Aorta (tissue), 5 donors: ENCODE data around the gene ADM5. TPM values are rescaled to one million over a fixed set of nuclear protein-coding genes. Genes with fewer than 3 reads are reported as not detected.

Source experiments
- ATAC-seq: fragments of 200-7000 bp; cut with Tn5 transposase; one replicate; pipeline ENCODE4 v1.9.1; 2022; ENCODE audit warnings: moderate library complexity; ENCODE audit not compliant: low FRiP score
- DNase-seq, 2 donors: peaks; one replicate each; pipeline ENCODE4 v3.0.0-alpha.2; 2020
- H3K27ac ChIP-seq, 2 donors: one replicate each; pipeline ENCODE4 v1.5.1; 2013; ENCODE audit warnings: low read length in 2 of 2, mild to moderate bottlenecking in 2 of 2, moderate library complexity in 2 of 2, control low read depth in 1 of 2, inconsistent platforms in 1 of 2, low read depth in 1 of 2
- H3K27me3 ChIP-seq, 2 donors: one replicate each; pipeline ENCODE4 v1.6.1; 2013; ENCODE audit warnings: control low read depth in 1 of 2, low read length in 1 of 2, mild to moderate bottlenecking in 1 of 2, moderate library complexity in 1 of 2; ENCODE audit not compliant: insufficient read depth in 2 of 2, control insufficient read depth in 1 of 2
- H3K36me3 ChIP-seq, 2 donors: one replicate each; pipeline ENCODE4 v1.6.1; 2013; ENCODE audit warnings: control low read depth in 1 of 2, low read length in 1 of 2, mild to moderate bottlenecking in 1 of 2; ENCODE audit not compliant: insufficient read depth in 2 of 2, control insufficient read depth in 1 of 2
- H3K4me1 ChIP-seq, 2 donors: one replicate each; pipeline ENCODE4 v1.6.1; 2013; ENCODE audit warnings: low read length in 2 of 2, control low read depth in 1 of 2, mild to moderate bottlenecking in 1 of 2, moderate library complexity in 1 of 2; ENCODE audit not compliant: insufficient read depth in 2 of 2, control insufficient read depth in 1 of 2
- H3K4me3 ChIP-seq, 2 donors: one replicate each; pipeline ENCODE4 v1.5.1; 2013; ENCODE audit warnings: low read length in 2 of 2, control low read depth in 1 of 2, mild to moderate bottlenecking in 1 of 2
- H3K9me3 ChIP-seq: one replicate; pipeline ENCODE4 v1.6.1; 2013; ENCODE audit warnings: mild to moderate bottlenecking, low read length; ENCODE audit not compliant: control insufficient read depth
- WGBS, 2 donors: extraction: QIAGEN DNeasy Blood & Tissue Kit; methylation state at CpG; one replicate each; pipeline ENCODE4 v1.1.7; 2013; 5-methylcytosine and 5-hydroxymethylcytosine counted together
- intact Hi-C, 2 donors: fragments of 100-400 bp; cut with DNase I; formaldehyde crosslinking; loops; one replicate each; pipeline versions ENCODE4 v1.14.2 to v1.15.0; 2022
- polyA plus RNA-seq, 2 donors: library from polyadenylated mRNA; stranded (reverse); fragments of 200-250 nt; gene quantifications; one replicate each; pipeline ENCODE4 v1.2.3, GENCODE V29; 2013
- total RNA-seq, 2 donors: library from RNA; stranded (reverse); fragmentation: NEBNext Ultra II Directional; extraction: Animal tissue kit (Norgen Biotek cat#: 25700); gene quantifications; one replicate each; pipeline ENCODE4 v1.2.1, GENCODE V29; 2021
- donor health status: healthy with polysubstance abuse.
- donor health status: Bipolar disorder and iron deficiency.
- donor health status: DM: no; HTN: no; CAD: no.
- donor health status: DM: no; HTN: no; CAD: no.
- donor health status: DM: yes; HTN: yes; CAD: no.

Gene ADM5
- total and polyA plus RNA-seq, 4 donors, result 0.13 to 4.8 (median 0.78) TPM

- WGBS, 2 donors, result 0 to 1% methylated on average over 27 of the region's 27 CpGs
- intact Hi-C loops, result loop anchor here in 1 of 2 donors (10.0 kb wide), 1 partner anchor 181 kb away; the partner anchor contains the start of gene RPS11
These were observed 13.1 kb upstream of the ADM5 start for GRCh38 chr19:49676136-49676783.

GRCh38 chr19:49676784-49677230, 12.6 kb upstream of the ADM5 start:
- Histone ChIP-seq H3K9me3 (no peaks in the 10 kb centered on the region), H3K4me1 (no peaks in the 10 kb centered on the region), H3K27ac (peak overlapping the region in 1 of 2 donors; percentile 60), H3K4me3 (peak overlapping the region; percentile 48 to 69), H3K27me3 (no peaks in the 10 kb centered on the region), H3K36me3 (peaks cover 0 to 1% of the 10 kb centered on the region in 2 donors)
- DNase-seq (peak; percentile 99 to 100), ATAC-seq (peak; percentile 93)
- intact Hi-C loops, result loop anchor here in 1 of 2 donors (10.0 kb wide), 1 partner anchor 182 kb away; the partner anchor contains the start of gene RPS11
- WGBS, 2 donors, result 0% methylated on average over 34 of the region's 34 CpGs

More at GRCh38 chr19:49676136-49676783, 13.1 kb upstream of the ADM5 start:
- ATAC-seq (peak; percentile 75), DNase-seq (peak; percentile 91 to 93)
- peak overlapping the region in 1 of 2 donors; percentile 72 for H3K27ac ChIP-seq
- H3K27me3 ChIP-seq, result no peaks in the 10 kb centered on the region
- no peaks in the 10 kb centered on the region for H3K36me3 ChIP-seq
- no peaks in the 10 kb centered on the region for H3K9me3 ChIP-seq
- H3K4me1 ChIP-seq, result no peaks in the 10 kb centered on the region
- no peak overlapping the region for H3K4me3 ChIP-seq

GRCh38 chr19:49677231-49677900, 12.0 kb upstream of the ADM5 start, which contains the start of gene PRMT1:
TSS of gene PRMT1 (plus strand) at chr19:49677271. CDS start at chr19:49677281, 10 bp downstream.
- H3K9me3 ChIP-seq, result no peaks in the 10 kb centered on the region
- DNase-seq (peak in 1 of 2 donors; percentile 85), ATAC-seq (peak; percentile 27)
- H3K36me3 ChIP-seq, result peaks cover 0 to 2% of the 10 kb centered on the region in 2 donors
- intact Hi-C loops, result loop anchor here in 1 of 2 donors (10.0 kb wide), 1 partner anchor 183 kb away; the partner anchor contains the start of gene RPS11
- no peaks in the 10 kb centered on the region for H3K27me3 ChIP-seq
- H3K4me3 ChIP-seq, result peak within 1 kb of the TSS; percentile 48 to 69
- 0% methylated on average over 45 to 57 of the region's 57 CpGs for WGBS, 2 donors
- H3K4me1 ChIP-seq, result no peaks in the 10 kb centered on the region
- H3K27ac ChIP-seq, result peak within 1 kb of the TSS in 1 of 2 donors; percentile 72

GRCh38 chr19:49677901-49678674, 11.3 kb upstream of the ADM5 start:
- ATAC-seq (no peak), DNase-seq (peak; percentile 80 to 91)
- Histone ChIP-seq H3K9me3 (no peaks in the 10 kb centered on the region), H3K4me1 (no peaks in the 10 kb centered on the region), H3K4me3 (peak overlapping the region; percentile 48 to 69), H3K27ac (peak overlapping the region in 1 of 2 donors; percentile 11), H3K27me3 (no peaks in the 10 kb centered on the region), H3K36me3 (peaks cover 0 to 2% of the 10 kb centered on the region in 2 donors)
- intact Hi-C loops, result loop anchor here in 1 of 2 donors (10.0 kb wide), 1 partner anchor 183 kb away; the partner anchor contains the start of gene RPS11
- 4 to 7% methylated on average over 21 of the region's 21 CpGs for WGBS, 2 donors

- no peak for ATAC-seq
- Histone ChIP-seq H3K36me3 (peaks cover 0 to 2% of the 10 kb centered on the region in 2 donors), H3K4me1 (no peaks in the 10 kb centered on the region), H3K27me3 (no peaks in the 10 kb centered on the region), H3K9me3 (no peaks in the 10 kb centered on the region), H3K27ac (no peak overlapping the region), H3K4me3 (no peak overlapping the region)
- intact Hi-C loops, result loop anchor here in 1 of 2 donors (10.0 kb wide), 1 partner anchor 184 kb away; the partner anchor contains the start of gene RPS11
- WGBS, 2 donors, result 63 to 66% methylated on average over 12 of the region's 12 CpGs
- DNase-seq, result no peak
These were observed 10.2 kb upstream of the ADM5 start for GRCh38 chr19:49678985-49679770.

DNA sequence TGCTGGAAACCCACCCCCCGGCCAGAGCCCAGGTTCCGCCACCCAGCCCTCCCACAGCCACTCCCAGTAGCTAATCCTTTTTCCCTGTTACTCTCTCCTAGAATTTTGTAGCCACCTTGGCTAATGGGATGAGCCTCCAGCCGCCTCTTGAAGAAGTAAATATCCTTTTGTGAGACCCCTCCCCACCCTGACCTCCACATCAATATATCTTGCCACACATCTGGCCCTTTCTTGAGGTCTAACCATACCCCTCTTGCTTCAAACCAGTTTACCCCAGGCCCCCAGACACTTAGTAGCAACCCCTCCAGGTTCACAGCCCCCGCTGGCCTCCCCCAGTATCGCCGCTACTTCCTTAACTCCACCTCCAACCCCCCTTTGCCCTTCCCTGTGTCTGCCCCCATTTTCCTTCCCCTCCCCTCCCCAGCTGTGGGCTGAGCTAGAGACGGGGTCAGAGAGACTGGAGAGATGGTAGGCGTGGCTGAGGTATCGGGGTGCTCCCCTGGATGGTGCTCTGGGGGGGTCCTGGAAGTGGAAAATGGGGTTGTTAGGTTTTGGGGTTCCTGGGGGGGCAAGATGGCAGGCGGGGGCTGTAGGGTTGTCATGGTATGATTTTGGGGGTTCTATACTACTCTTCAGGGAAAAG, 9.5 kb upstream of the ADM5 start:
- DNase-seq (no peak), ATAC-seq (no peak)
- Histone ChIP-seq H3K4me3 (no peak overlapping the region), H3K27ac (no peak overlapping the region), H3K9me3 (no peaks in the 10 kb centered on the region), H3K4me1 (no peaks in the 10 kb centered on the region), H3K27me3 (no peaks in the 10 kb centered on the region), H3K36me3 (peaks cover 0 to 3% of the 10 kb centered on the region in 2 donors)
- intact Hi-C loops, result loop anchor here (10.0 kb wide), 2 partner anchors 75 to 185 kb away; partner anchors contain the start of gene RPS11 (in 1 of the 2)
- 57 to 63% methylated on average over 8 to 10 of the region's 10 CpGs for WGBS, 2 donors

DNA sequence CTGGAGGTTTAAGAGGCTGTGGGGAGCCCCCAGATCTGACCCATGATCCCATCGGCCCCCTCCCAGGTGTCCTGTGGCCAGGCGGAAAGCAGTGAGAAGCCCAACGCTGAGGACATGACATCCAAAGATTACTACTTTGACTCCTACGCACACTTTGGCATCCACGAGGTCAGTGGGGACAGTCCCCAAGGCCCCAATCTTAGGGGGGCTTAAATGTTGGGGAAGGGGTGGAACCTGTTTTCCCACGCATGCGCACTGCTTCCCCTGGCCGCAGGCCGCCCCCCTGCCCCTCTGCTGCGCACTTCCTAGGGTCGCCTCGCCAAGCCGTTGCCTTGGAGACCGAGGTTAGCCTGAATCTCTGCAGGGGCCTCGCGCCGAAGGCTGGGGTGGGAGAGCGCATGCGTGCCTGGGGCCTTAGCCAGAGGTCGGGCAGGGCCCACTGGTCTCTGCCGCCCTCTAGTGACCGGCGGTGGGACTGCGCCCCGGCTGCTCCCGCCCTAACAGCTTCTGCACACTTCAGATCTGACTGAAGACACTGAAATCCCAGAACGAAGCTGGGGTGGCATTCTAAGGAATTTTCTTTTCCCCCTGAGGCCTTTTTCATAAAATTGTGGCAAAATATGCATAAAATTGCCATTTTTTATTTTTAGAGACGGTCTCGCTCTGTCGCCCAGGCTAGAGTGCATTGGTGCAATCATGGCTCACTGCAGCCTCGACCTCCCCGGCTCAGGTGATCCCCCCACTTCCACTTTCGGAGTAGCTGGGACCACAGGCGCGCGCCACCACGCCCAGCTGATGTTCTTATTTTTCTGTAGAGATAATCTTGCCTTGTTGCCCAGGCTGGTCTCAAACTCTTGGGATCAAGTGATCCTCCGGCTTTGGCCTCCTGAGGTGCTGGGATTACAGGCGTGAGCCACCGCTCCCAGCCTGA, 8.7 kb upstream of the ADM5 start:
- Histone ChIP-seq H3K4me3 (no peak overlapping the region), H3K27me3 (no peaks in the 10 kb centered on the region), H3K36me3 (peaks cover 0 to 5% of the 10 kb centered on the region in 2 donors), H3K27ac (no peak overlapping the region), H3K4me1 (no peaks in the 10 kb centered on the region), H3K9me3 (no peaks in the 10 kb centered on the region)
- peak; percentile 39 for ATAC-seq
- intact Hi-C loops, result loop anchor here in 1 of 2 donors (10.0 kb wide), 1 partner anchor 74 kb away; no protein-coding TSS in a partner anchor
- 30 to 32% methylated on average over 40 of the region's 40 CpGs for WGBS, 2 donors
- peak; percentile 92 to 98 for DNase-seq
